ENCODE data around the gene RGS19. TPM values are rescaled to one million over a fixed set of nuclear protein-coding genes. Genes with fewer than 3 reads are reported as not detected.

RGS19 gene
- total and polyA plus RNA-seq, 3 experiments from 2014 or later = 35.3 to 120 (median 36.9) TPM

- POLR2A ChIA-PET = no interaction called here
- H3K9me3 Mint-ChIP-seq = no peaks in the 10 kb centered on the region
Observed at GRCh38 chr20:64042054-64042781, 37.1 kb downstream of the RGS19 start.

GRCh38 chr20:64041781-64042053 is 37.6 kb downstream of the RGS19 start:
- H3K36me3 ChIP-seq (ENCODE audit: insufficient read depth, low read length) = no peaks in the 10 kb centered on the region

More at GRCh38 chr20:64042054-64042781, 37.1 kb downstream of the RGS19 start:
- H3K27ac ChIP-seq (ENCODE audit: low read depth, low read length) = peak overlapping the region; percentile 54
- DNase-seq = no peak
- H3K9me3 ChIP-seq (ENCODE audit: low read length) = no peaks in the 10 kb centered on the region
- Mint-ChIP-seq H3K4me3 (peak overlapping the region in 6 of 7 donors; percentile 76 to 86 (median 80)), H3K27ac (peak overlapping the region in 4 of 8 donors; percentile 3 to 79 (median 55)), H3K36me3 (no peaks in the 10 kb centered on the region), H3K4me1 (peaks cover 16 to 60% (median 19%) of the 10 kb centered on the region in 3 donors), H3K27me3 (peaks cover 16 to 27% of the 10 kb centered on the region in 2 donors)
- H3K4me3 ChIP-seq (ENCODE audit: low read length) = peak overlapping the region; percentile 46
- H3K4me1 ChIP-seq (ENCODE audit: insufficient read depth, low read length) = peaks cover 30% of the 10 kb centered on the region
- CTCF ChIA-PET = interaction anchor here (3.2 to 6.5 kb wide), 2 partner anchors 62 to 78 kb away, joined by 17 to 57 read pairs; partner anchors contain the start of genes PRPF6 and SAMD10
- no peaks in the 10 kb centered on the region for H3K36me3 ChIP-seq (ENCODE audit: insufficient read depth, low read length)
- H3K27me3 ChIP-seq (ENCODE audit: insufficient read depth, low read length, poor library complexity, severe bottlenecking) = peaks cover 3% of the 10 kb centered on the region

GRCh38 chr20:64041040-64041780 is 38.1 kb downstream of the RGS19 start:
- Histone ChIP-seq H3K36me3 (ENCODE audit: insufficient read depth, low read length) (no peaks in the 10 kb centered on the region), H3K27ac (ENCODE audit: low read depth, low read length) (no peak overlapping the region), H3K4me1 (ENCODE audit: insufficient read depth, low read length) (peaks cover 40% of the 10 kb centered on the region), H3K27me3 (ENCODE audit: insufficient read depth, low read length, poor library complexity, severe bottlenecking) (no peaks in the 10 kb centered on the region), H3K9me3 (ENCODE audit: low read length) (no peaks in the 10 kb centered on the region), H3K4me3 (ENCODE audit: low read length) (peak overlapping the region; percentile 46)
- Mint-ChIP-seq H3K36me3 (no peaks in the 10 kb centered on the region), H3K27me3 (peaks cover 6 to 17% of the 10 kb centered on the region in 2 donors), H3K4me1 (peaks cover 16 to 67% (median 17%) of the 10 kb centered on the region in 3 donors), H3K4me3 (peak overlapping the region; percentile 43 to 86 (median 79)), H3K9me3 (no peaks in the 10 kb centered on the region), H3K27ac (peak overlapping the region in 2 of 8 donors; percentile 17 to 50)
- no peak for DNase-seq
- POLR2A ChIA-PET = interaction anchor here (1.0 kb wide), 1 partner anchor 62 kb away, joined by 3 read pairs; the partner anchor contains the start of gene SAMD10
- CTCF ChIA-PET = interaction anchor here (0.9 to 6.5 kb wide), 9 partner anchors 9 to 79 kb away, joined by 3 to 57 read pairs (median 28); partner anchors contain the start of genes OPRL1, PRPF6, RGS19 and SAMD10

More at GRCh38 chr20:64041781-64042053, 37.6 kb downstream of the RGS19 start:
- no peak overlapping the region for H3K27ac ChIP-seq (ENCODE audit: low read depth, low read length)
- peaks cover 35% of the 10 kb centered on the region for H3K4me1 ChIP-seq (ENCODE audit: insufficient read depth, low read length)
- Mint-ChIP-seq H3K36me3 (no peaks in the 10 kb centered on the region), H3K9me3 (no peaks in the 10 kb centered on the region), H3K4me3 (peak overlapping the region in 5 of 7 donors; percentile 43 to 86 (median 80)), H3K27me3 (peaks cover 11 to 22% of the 10 kb centered on the region in 2 donors), H3K27ac (peak overlapping the region in 1 of 8 donors; percentile 50), H3K4me1 (peaks cover 17 to 65% (median 19%) of the 10 kb centered on the region in 3 donors)
- POLR2A ChIA-PET = no interaction called here
- H3K4me3 ChIP-seq (ENCODE audit: low read length) = peak overlapping the region; percentile 46
- CTCF ChIA-PET = interaction anchor here (3.2 to 6.5 kb wide), 2 partner anchors 62 to 78 kb away, joined by 17 to 57 read pairs; partner anchors contain the start of genes PRPF6 and SAMD10
- no peaks in the 10 kb centered on the region for H3K9me3 ChIP-seq (ENCODE audit: low read length)
- DNase-seq = no peak
- H3K27me3 ChIP-seq (ENCODE audit: insufficient read depth, low read length, poor library complexity, severe bottlenecking) = no peaks in the 10 kb centered on the region

- ChIA-PET CTCF (interaction anchor here (0.9 to 6.5 kb wide), 15 partner anchors 9 to 80 kb away, joined by 3 to 57 read pairs (median 8); partner anchors contain the start of genes LKAAEAR1, OPRL1, PRPF6 and RGS19), POLR2A (interaction anchor here (1.0 to 1.6 kb wide), 2 partner anchors 61 to 520 kb away, joined by 3 to 4 read pairs; partner anchors contain the start of genes PPDPF and SAMD10)
- Mint-ChIP-seq H3K36me3 (no peaks in the 10 kb centered on the region), H3K4me3 (peak overlapping the region; percentile 12 to 84 (median 67)), H3K9me3 (no peaks in the 10 kb centered on the region), H3K27ac (no peak overlapping the region), H3K4me1 (peaks cover 15 to 70% (median 19%) of the 10 kb centered on the region in 3 donors), H3K27me3 (peaks cover 0 to 13% of the 10 kb centered on the region in 2 donors)
- H3K27me3 ChIP-seq (ENCODE audit: insufficient read depth, low read length, poor library complexity, severe bottlenecking) = no peaks in the 10 kb centered on the region
- H3K27ac ChIP-seq (ENCODE audit: low read depth, low read length) = no peak overlapping the region
- no peaks in the 10 kb centered on the region for H3K36me3 ChIP-seq (ENCODE audit: insufficient read depth, low read length)
- no peaks in the 10 kb centered on the region for H3K9me3 ChIP-seq (ENCODE audit: low read length)
- peaks cover 48% of the 10 kb centered on the region for H3K4me1 ChIP-seq (ENCODE audit: insufficient read depth, low read length)
- H3K4me3 ChIP-seq (ENCODE audit: low read length) = no peak overlapping the region
- no peak for DNase-seq
Observed at GRCh38 chr20:64040231-64041039, 38.9 kb downstream of the RGS19 start.

GRCh38 chr20:64039293-64040160 is 39.8 kb downstream of the RGS19 start:
- Mint-ChIP-seq H3K4me3 (peak overlapping the region; percentile 52 to 84 (median 70)), H3K4me1 (peaks cover 22 to 77% (median 28%) of the 10 kb centered on the region in 3 donors), H3K27ac (peak overlapping the region in 2 of 8 donors; percentile 84 to 89), H3K27me3 (peaks cover 0 to 9% of the 10 kb centered on the region in 2 donors), H3K36me3 (peaks cover 0 to 1% (median 0%) of the 10 kb centered on the region in 3 donors), H3K9me3 (no peaks in the 10 kb centered on the region)
- Histone ChIP-seq H3K9me3 (ENCODE audit: low read length) (no peaks in the 10 kb centered on the region), H3K36me3 (ENCODE audit: insufficient read depth, low read length) (no peaks in the 10 kb centered on the region), H3K4me3 (ENCODE audit: low read length) (peak overlapping the region; percentile 49), H3K27ac (ENCODE audit: low read depth, low read length) (no peak overlapping the region), H3K27me3 (ENCODE audit: insufficient read depth, low read length, poor library complexity, severe bottlenecking) (no peaks in the 10 kb centered on the region), H3K4me1 (ENCODE audit: insufficient read depth, low read length) (peaks cover 56% of the 10 kb centered on the region)
- POLR2A ChIA-PET = interaction anchor here (1.0 to 1.6 kb wide), 4 partner anchors 18 to 519 kb away, joined by 3 to 6 read pairs (median 4); partner anchors contain the start of genes PPDPF and SAMD10
- DNase-seq = no peak
- CTCF ChIA-PET = interaction anchor here (0.9 to 6.5 kb wide), 29 partner anchors 9 to 543 kb away, joined by 3 to 57 read pairs (median 5); partner anchors contain the start of genes LKAAEAR1, OPRL1, PRPF6 and PTK6

GRCh38 chr20:64038565-64039292 is 40.6 kb downstream of the RGS19 start:
- H3K36me3 ChIP-seq (ENCODE audit: insufficient read depth, low read length) = no peaks in the 10 kb centered on the region
- Mint-ChIP-seq H3K9me3 (no peaks in the 10 kb centered on the region), H3K36me3 (peaks cover 0 to 7% (median 0%) of the 10 kb centered on the region in 3 donors), H3K4me3 (peak overlapping the region; percentile 48 to 82 (median 59)), H3K27me3 (peaks cover 0 to 6% of the 10 kb centered on the region in 2 donors), H3K4me1 (peaks cover 24 to 78% (median 33%) of the 10 kb centered on the region in 3 donors), H3K27ac (peak overlapping the region in 1 of 8 donors; percentile 84)
- DNase-seq = peak; percentile 63 to 82 (median 66)
- ChIA-PET POLR2A (interaction anchor here (0.7 to 1.6 kb wide), 7 partner anchors 16 to 518 kb away, joined by 4 to 15 read pairs (median 4); partner anchors contain the start of genes LKAAEAR1, PPDPF, PRPF6 and SAMD10), CTCF (interaction anchor here (0.9 to 6.5 kb wide), 39 partner anchors 8 to 543 kb away, joined by 3 to 57 read pairs (median 4); partner anchors contain the start of genes LKAAEAR1, OPRL1, PRPF6 and PTK6)
- no peak overlapping the region for H3K27ac ChIP-seq (ENCODE audit: low read depth, low read length)
- H3K9me3 ChIP-seq (ENCODE audit: low read length) = no peaks in the 10 kb centered on the region
- peaks cover 64% of the 10 kb centered on the region for H3K4me1 ChIP-seq (ENCODE audit: insufficient read depth, low read length)
- no peaks in the 10 kb centered on the region for H3K27me3 ChIP-seq (ENCODE audit: insufficient read depth, low read length, poor library complexity, severe bottlenecking)
- H3K4me3 ChIP-seq (ENCODE audit: low read length) = peak overlapping the region; percentile 49

Measured in CD8-positive, alpha-beta memory T cell (primary cell).